D341Med (cell line): ENCODE measurements around the gene CD70.
"Not testable (repeated sequence)": the region's sequence is repeated elsewhere in the genome, so short reads cannot be mapped to it uniquely, and the experiment has no call there.

Source experiments
- DNase-seq: peaks from one replicate; pipeline ENCODE4 v3.0.0; 2012; ENCODE audit warnings: low spot score

CD70 gene

GRCh38 chr19:6570764-6571163, 20.2 kb downstream of the CD70 start:
- DNase-seq = no peak

GRCh38 chr19:6568816-6569215, 22.1 kb downstream of the CD70 start:
- no peak for DNase-seq

- DNase-seq = no peak
Observed at GRCh38 chr19:6568010-6568526, 22.9 kb downstream of the CD70 start.

GRCh38 chr19:6566727-6567126, 24.2 kb downstream of the CD70 start:
- DNase-seq = not testable (repeated sequence)

- no peak for DNase-seq
Observed at GRCh38 chr19:6564393-6564792, 26.6 kb downstream of the CD70 start.

GRCh38 chr19:6562437-6562836, 28.5 kb downstream of the CD70 start:
- not testable (repeated sequence) for DNase-seq

GRCh38 chr19:6556480-6557195, 34.3 kb downstream of the CD70 start:
- no peak for DNase-seq

- DNase-seq = no peak
Observed at GRCh38 chr19:6556043-6556449, 34.9 kb downstream of the CD70 start.

- DNase-seq = no peak
Observed at GRCh38 chr19:6551607-6552450, 39.1 kb downstream of the CD70 start.

GRCh38 chr19:6551091-6551490, 39.9 kb downstream of the CD70 start:
- DNase-seq = no peak

GRCh38 chr19:6550679-6551078, 40.3 kb downstream of the CD70 start:
- not testable (repeated sequence) for DNase-seq

- no peak for DNase-seq
Observed at GRCh38 chr19:6543866-6544347, 47.0 kb downstream of the CD70 start.

GRCh38 chr19:6540918-6541689, 49.8 kb downstream of the CD70 start:
- no peak for DNase-seq

- DNase-seq = no peak
Observed at GRCh38 chr19:6539514-6539913, 51.4 kb downstream of the CD70 start.
